Activated CD4-positive, alpha-beta T cell treated with anti-CD3 and anti-CD28 coated beads, Interleukin-2, amount 10 ng/mL, durations not matched to agents 7 days and 5 days (primary cell): ENCODE results near the gene NCKAP5. TPM values are rescaled to one million over a fixed set of nuclear protein-coding genes. Genes with fewer than 3 reads are reported as not detected.
"Not testable (repeated sequence)": the region's sequence is repeated elsewhere in the genome, so short reads cannot be mapped to it uniquely, and the experiment has no call there.

Source experiments
- CTCF ChIA-PET: fragments of 350-600 bp; sonication (Branson Sonifier 250); formaldehyde crosslinking; loops from one replicate; lab custom pipeline; 2021; ENCODE audit warnings: antibody characterized with exemption; lab: Charles Lee
- POLR2A ChIA-PET: fragments of 350-600 bp; sonication (Branson Sonifier 250); formaldehyde crosslinking; loops from one replicate; lab custom pipeline; 2021; ENCODE audit warnings: antibody characterized with exemption; lab: Charles Lee
- DNase-seq: peaks from one replicate; pipeline ENCODE4 v3.0.0-alpha.2; 2020
- H3K27ac Mint-ChIP-seq: one replicate; pipeline ENCODE4 v1.8.0; 2021; ENCODE audit warnings: mild to moderate bottlenecking, moderate library complexity, mixed read lengths
- H3K27me3 Mint-ChIP-seq: one replicate; pipeline ENCODE4 v1.8.0; 2021; ENCODE audit warnings: mixed read lengths
- H3K36me3 Mint-ChIP-seq: one replicate; pipeline ENCODE4 v1.8.0; 2021; ENCODE audit warnings: low read depth, mixed read lengths
- H3K4me1 Mint-ChIP-seq: one replicate; pipeline ENCODE4 v1.8.0; 2021; ENCODE audit warnings: mixed read lengths
- H3K4me3 Mint-ChIP-seq: one replicate; pipeline ENCODE4 v1.8.0; 2021; ENCODE audit warnings: mild to moderate bottlenecking, moderate library complexity, mixed read lengths
- H3K9me3 Mint-ChIP-seq: one replicate; pipeline ENCODE4 v1.8.0; 2021; ENCODE audit warnings: mixed read lengths
- total RNA-seq, 2 experiments: library from RNA; stranded (reverse); gene quantifications; one replicate each; pipeline ENCODE4 v1.2.3, GENCODE V29; 2021

NCKAP5 gene
- total RNA-seq, 2 experiments from 2014 or later = not detected

- CTCF ChIA-PET = no interaction called here
- no peaks in the 10 kb centered on the region for H3K36me3 Mint-ChIP-seq
- POLR2A ChIA-PET = no interaction called here
- H3K9me3 Mint-ChIP-seq = no peaks in the 10 kb centered on the region
- no peak for DNase-seq
- H3K4me1 Mint-ChIP-seq = no peaks in the 10 kb centered on the region
- H3K4me3 Mint-ChIP-seq = no peak overlapping the region
- H3K27ac Mint-ChIP-seq = no peak overlapping the region
- H3K27me3 Mint-ChIP-seq = no peaks in the 10 kb centered on the region
Measured at GRCh38 chr2:132729522-132729921, 838.7 kb downstream of the NCKAP5 start.

GRCh38 chr2:132726155-132726554, 842.1 kb downstream of the NCKAP5 start:
- no peaks in the 10 kb centered on the region for H3K4me1 Mint-ChIP-seq
- ChIA-PET POLR2A (no interaction called here), CTCF (interaction anchor here (0.7 kb wide), 1 partner anchor 14 kb away, joined by 3 read pairs; no protein-coding TSS in a partner anchor)
- no peak overlapping the region for H3K27ac Mint-ChIP-seq
- H3K9me3 Mint-ChIP-seq = no peaks in the 10 kb centered on the region
- DNase-seq = no peak
- H3K4me3 Mint-ChIP-seq = no peak overlapping the region
- no peaks in the 10 kb centered on the region for H3K27me3 Mint-ChIP-seq
- no peaks in the 10 kb centered on the region for H3K36me3 Mint-ChIP-seq

- no peaks in the 10 kb centered on the region for H3K9me3 Mint-ChIP-seq
- H3K4me1 Mint-ChIP-seq = no peaks in the 10 kb centered on the region
- H3K27me3 Mint-ChIP-seq = no peaks in the 10 kb centered on the region
- no peak overlapping the region for H3K4me3 Mint-ChIP-seq
- ChIA-PET POLR2A (no interaction called here), CTCF (interaction anchor here (0.7 kb wide), 1 partner anchor 14 kb away, joined by 3 read pairs; no protein-coding TSS in a partner anchor)
- no peak for DNase-seq
- H3K36me3 Mint-ChIP-seq = no peaks in the 10 kb centered on the region
- H3K27ac Mint-ChIP-seq = no peak overlapping the region
Measured at GRCh38 chr2:132725748-132726147, 842.5 kb downstream of the NCKAP5 start.

GRCh38 chr2:132725148-132725547, 843.1 kb downstream of the NCKAP5 start:
- H3K9me3 Mint-ChIP-seq = no peaks in the 10 kb centered on the region
- H3K27me3 Mint-ChIP-seq = no peaks in the 10 kb centered on the region
- POLR2A ChIA-PET = no interaction called here
- no peak overlapping the region for H3K4me3 Mint-ChIP-seq
- CTCF ChIA-PET = no interaction called here
- no peaks in the 10 kb centered on the region for H3K36me3 Mint-ChIP-seq
- no peak for DNase-seq
- H3K4me1 Mint-ChIP-seq = no peaks in the 10 kb centered on the region
- no peak overlapping the region for H3K27ac Mint-ChIP-seq

- no peaks in the 10 kb centered on the region for H3K4me1 Mint-ChIP-seq
- no peak overlapping the region for H3K27ac Mint-ChIP-seq
- ChIA-PET POLR2A (no interaction called here), CTCF (no interaction called here)
- H3K36me3 Mint-ChIP-seq = no peaks in the 10 kb centered on the region
- no peak for DNase-seq
- H3K4me3 Mint-ChIP-seq = no peak overlapping the region
- no peaks in the 10 kb centered on the region for H3K9me3 Mint-ChIP-seq
- no peaks in the 10 kb centered on the region for H3K27me3 Mint-ChIP-seq
Measured at GRCh38 chr2:132721938-132722337, 846.3 kb downstream of the NCKAP5 start.

- DNase-seq = no peak
- H3K27ac Mint-ChIP-seq = no peak overlapping the region
- POLR2A ChIA-PET = no interaction called here
- H3K4me3 Mint-ChIP-seq = no peak overlapping the region
- H3K27me3 Mint-ChIP-seq = no peaks in the 10 kb centered on the region
- H3K4me1 Mint-ChIP-seq = no peaks in the 10 kb centered on the region
- CTCF ChIA-PET = no interaction called here
- no peaks in the 10 kb centered on the region for H3K36me3 Mint-ChIP-seq
- H3K9me3 Mint-ChIP-seq = no peaks in the 10 kb centered on the region
Measured at GRCh38 chr2:132720393-132720792, 847.9 kb downstream of the NCKAP5 start.

GRCh38 chr2:132719480-132719879, 848.8 kb downstream of the NCKAP5 start:
- DNase-seq = no peak
- Mint-ChIP-seq H3K27ac (no peak overlapping the region), H3K4me1 (no peaks in the 10 kb centered on the region), H3K36me3 (no peaks in the 10 kb centered on the region), H3K27me3 (no peaks in the 10 kb centered on the region), H3K9me3 (no peaks in the 10 kb centered on the region), H3K4me3 (no peak overlapping the region)
- ChIA-PET POLR2A (no interaction called here), CTCF (no interaction called here)

GRCh38 chr2:132716954-132717353, 851.3 kb downstream of the NCKAP5 start:
- H3K9me3 Mint-ChIP-seq = no peaks in the 10 kb centered on the region
- DNase-seq = no peak
- no peak overlapping the region for H3K4me3 Mint-ChIP-seq
- H3K4me1 Mint-ChIP-seq = no peaks in the 10 kb centered on the region
- POLR2A ChIA-PET = no interaction called here
- H3K27me3 Mint-ChIP-seq = no peaks in the 10 kb centered on the region
- H3K36me3 Mint-ChIP-seq = no peaks in the 10 kb centered on the region
- H3K27ac Mint-ChIP-seq = no peak overlapping the region
- CTCF ChIA-PET = no interaction called here

- no peaks in the 10 kb centered on the region for H3K4me1 Mint-ChIP-seq
- CTCF ChIA-PET = no interaction called here
- no peak overlapping the region for H3K27ac Mint-ChIP-seq
- no peak overlapping the region for H3K4me3 Mint-ChIP-seq
- no peaks in the 10 kb centered on the region for H3K36me3 Mint-ChIP-seq
- DNase-seq = no peak
- no peaks in the 10 kb centered on the region for H3K27me3 Mint-ChIP-seq
- no peaks in the 10 kb centered on the region for H3K9me3 Mint-ChIP-seq
- POLR2A ChIA-PET = no interaction called here
Measured at GRCh38 chr2:132715386-132716351, 852.6 kb downstream of the NCKAP5 start.

- no peaks in the 10 kb centered on the region for H3K4me1 Mint-ChIP-seq
- CTCF ChIA-PET = no interaction called here
- H3K36me3 Mint-ChIP-seq = no peaks in the 10 kb centered on the region
- no peak overlapping the region for H3K27ac Mint-ChIP-seq
- POLR2A ChIA-PET = no interaction called here
- H3K9me3 Mint-ChIP-seq = no peaks in the 10 kb centered on the region
- H3K4me3 Mint-ChIP-seq = no peak overlapping the region
- DNase-seq = no peak
- H3K27me3 Mint-ChIP-seq = no peaks in the 10 kb centered on the region
Measured at GRCh38 chr2:132703396-132703795, 864.9 kb downstream of the NCKAP5 start.

GRCh38 chr2:132701810-132702209, 866.5 kb downstream of the NCKAP5 start:
- no peaks in the 10 kb centered on the region for H3K36me3 Mint-ChIP-seq

GRCh38 chr2:132699802-132700201, 868.5 kb downstream of the NCKAP5 start:
- CTCF ChIA-PET, H3K4me3 Mint-ChIP-seq, H3K9me3 Mint-ChIP-seq, H3K27ac Mint-ChIP-seq, POLR2A ChIA-PET, DNase-seq, H3K27me3 Mint-ChIP-seq, H3K4me1 Mint-ChIP-seq, H3K36me3 Mint-ChIP-seq: not testable (repeated sequence)

More at GRCh38 chr2:132701810-132702209, 866.5 kb downstream of the NCKAP5 start:
- H3K4me3 Mint-ChIP-seq = no peak overlapping the region
- H3K9me3 Mint-ChIP-seq = no peaks in the 10 kb centered on the region
- no peak overlapping the region for H3K27ac Mint-ChIP-seq
- POLR2A ChIA-PET = no interaction called here
- no peak for DNase-seq
- no peaks in the 10 kb centered on the region for H3K4me1 Mint-ChIP-seq
- H3K27me3 Mint-ChIP-seq = no peaks in the 10 kb centered on the region
- CTCF ChIA-PET = no interaction called here

- H3K4me3 Mint-ChIP-seq, H3K36me3 Mint-ChIP-seq, H3K9me3 Mint-ChIP-seq, H3K4me1 Mint-ChIP-seq, POLR2A ChIA-PET, DNase-seq, H3K27me3 Mint-ChIP-seq, H3K27ac Mint-ChIP-seq: not testable (repeated sequence)
- CTCF ChIA-PET = interaction anchor here (0.9 kb wide), 1 partner anchor 331 kb away, joined by 3 read pairs; no protein-coding TSS in a partner anchor
Measured at GRCh38 chr2:132698347-132698746, 869.9 kb downstream of the NCKAP5 start.
